Activated CD8-positive, alpha-beta memory T cell treated with anti-CD3 and anti-CD28 coated beads for 48 hours (primary cell): Measurements from ENCODE around the gene RGS14.
"Not testable (repeated sequence)": the region's sequence is repeated elsewhere in the genome, so short reads cannot be mapped to it uniquely, and the experiment has no call there.

ENCODE experiments used
- DNase-seq, 3 experiments: peaks; one replicate each; pipeline ENCODE4 v3.0.0-alpha.2; 2020; ENCODE audit warnings: low read depth in 2 of 3, low spot score in 2 of 3

RGS14 gene

GRCh38 chr5:177364159-177364962, 6.6 kb downstream of the RGS14 start:
- DNase-seq = no peak

- no peak for DNase-seq
These were observed 8.3 kb downstream of the RGS14 start for GRCh38 chr5:177365845-177366527.

GRCh38 chr5:177366528-177367322, 9.0 kb downstream of the RGS14 start:
- no peak for DNase-seq

DNA sequence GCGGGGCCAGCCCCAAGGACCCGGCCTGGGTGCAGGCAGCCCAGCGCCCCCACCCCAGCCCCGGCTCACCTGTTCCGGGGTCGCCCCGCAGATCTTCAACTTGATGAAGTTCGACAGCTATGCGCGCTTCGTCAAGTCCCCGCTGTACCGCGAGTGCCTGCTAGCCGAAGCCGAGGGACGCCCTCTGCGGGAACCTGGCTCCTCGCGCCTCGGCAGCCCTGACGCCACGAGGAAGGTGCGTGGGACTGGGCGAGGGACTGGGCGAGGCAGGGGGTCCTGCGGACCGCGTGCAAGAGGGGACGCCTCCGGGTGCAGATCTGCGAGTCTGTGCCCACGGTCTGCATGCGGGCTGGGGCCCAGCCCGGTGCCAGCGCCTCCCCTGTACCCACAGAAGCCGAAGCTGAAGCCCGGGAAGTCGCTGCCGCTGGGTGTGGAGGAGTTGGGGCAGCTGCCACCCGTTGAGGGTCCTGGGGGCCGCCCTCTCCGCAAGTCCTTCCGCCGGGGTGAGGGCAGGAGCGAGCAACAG, 9.7 kb downstream of the RGS14 start:
- DNase-seq = no peak

DNA sequence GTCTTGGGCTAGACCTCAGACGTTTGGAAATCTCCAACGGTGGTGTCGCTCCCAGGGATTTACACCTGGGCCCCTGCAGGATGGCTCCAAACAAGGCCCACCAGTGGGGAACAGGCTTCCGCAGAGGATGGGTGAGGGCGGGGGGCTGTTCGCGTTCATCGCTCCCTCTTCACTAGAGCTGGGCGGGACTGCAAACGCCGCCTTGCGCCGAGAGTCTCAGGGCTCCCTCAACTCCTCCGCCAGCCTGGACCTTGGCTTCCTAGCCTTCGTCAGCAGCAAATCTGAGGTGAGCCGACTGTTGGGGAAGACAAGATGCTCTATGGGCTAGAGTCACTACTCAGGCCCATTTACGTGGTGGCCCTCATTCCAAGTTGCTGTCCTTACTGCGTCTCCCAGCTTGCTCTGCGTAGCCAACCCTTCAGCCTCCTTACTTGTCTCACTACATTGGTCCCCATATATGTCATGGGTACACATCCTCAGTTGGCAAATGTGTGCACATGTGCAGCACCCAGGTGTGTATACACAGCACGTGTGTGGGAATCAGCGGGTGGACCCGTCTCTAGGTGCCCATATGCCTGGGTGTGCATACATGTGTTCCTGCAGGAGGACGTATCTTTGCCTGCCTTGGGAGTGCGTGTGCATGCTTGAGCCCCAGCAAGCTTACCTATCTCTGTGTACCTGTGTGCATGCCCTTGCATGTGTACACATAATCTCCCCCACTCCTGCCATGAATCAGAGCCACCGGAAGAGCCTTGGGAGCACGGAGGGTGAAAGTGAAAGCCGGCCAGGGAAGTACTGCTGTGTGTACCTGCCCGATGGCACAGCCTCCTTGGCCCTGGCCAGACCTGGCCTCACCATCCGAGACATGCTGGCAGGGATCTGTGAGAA, 10.5 kb downstream of the RGS14 start:
- no peak for DNase-seq

DNA sequence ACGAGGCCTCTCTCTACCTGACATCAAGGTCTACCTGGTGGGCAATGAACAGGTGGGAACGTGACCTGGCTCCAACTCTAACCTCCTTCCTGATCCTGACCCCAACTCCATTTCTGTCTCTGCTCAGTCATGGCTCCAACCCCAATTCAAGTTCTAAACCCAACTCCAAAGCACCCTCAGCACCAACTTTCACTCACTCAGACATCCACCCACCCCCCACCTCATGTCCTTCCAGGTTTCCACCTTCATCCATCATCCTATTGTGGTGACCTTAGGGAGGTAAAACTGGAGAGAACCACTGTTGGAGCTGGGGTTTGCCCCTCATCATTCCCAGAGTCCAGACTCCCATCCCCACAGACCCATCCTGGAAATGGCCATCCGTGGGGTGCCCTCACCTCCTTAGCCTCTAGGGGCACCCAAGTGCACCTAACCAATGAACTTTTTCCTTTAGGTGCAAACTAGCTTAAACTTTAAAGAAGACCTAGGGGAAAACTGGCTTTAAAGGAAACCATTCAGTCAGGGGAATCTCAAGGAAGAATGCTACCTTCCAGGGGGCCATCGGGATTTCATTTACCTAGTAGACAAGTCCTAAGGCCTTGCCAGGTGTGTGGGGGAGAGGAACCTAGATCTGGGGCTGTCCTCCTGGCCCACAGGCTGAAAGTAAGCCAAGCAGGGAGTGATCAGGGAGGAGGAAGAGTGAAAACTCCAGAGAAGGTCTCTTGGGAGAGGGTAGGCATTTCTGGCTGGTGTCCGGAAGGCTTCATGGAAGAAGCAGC, 11.3 kb downstream of the RGS14 start:
- DNase-seq = no peak

DNA sequence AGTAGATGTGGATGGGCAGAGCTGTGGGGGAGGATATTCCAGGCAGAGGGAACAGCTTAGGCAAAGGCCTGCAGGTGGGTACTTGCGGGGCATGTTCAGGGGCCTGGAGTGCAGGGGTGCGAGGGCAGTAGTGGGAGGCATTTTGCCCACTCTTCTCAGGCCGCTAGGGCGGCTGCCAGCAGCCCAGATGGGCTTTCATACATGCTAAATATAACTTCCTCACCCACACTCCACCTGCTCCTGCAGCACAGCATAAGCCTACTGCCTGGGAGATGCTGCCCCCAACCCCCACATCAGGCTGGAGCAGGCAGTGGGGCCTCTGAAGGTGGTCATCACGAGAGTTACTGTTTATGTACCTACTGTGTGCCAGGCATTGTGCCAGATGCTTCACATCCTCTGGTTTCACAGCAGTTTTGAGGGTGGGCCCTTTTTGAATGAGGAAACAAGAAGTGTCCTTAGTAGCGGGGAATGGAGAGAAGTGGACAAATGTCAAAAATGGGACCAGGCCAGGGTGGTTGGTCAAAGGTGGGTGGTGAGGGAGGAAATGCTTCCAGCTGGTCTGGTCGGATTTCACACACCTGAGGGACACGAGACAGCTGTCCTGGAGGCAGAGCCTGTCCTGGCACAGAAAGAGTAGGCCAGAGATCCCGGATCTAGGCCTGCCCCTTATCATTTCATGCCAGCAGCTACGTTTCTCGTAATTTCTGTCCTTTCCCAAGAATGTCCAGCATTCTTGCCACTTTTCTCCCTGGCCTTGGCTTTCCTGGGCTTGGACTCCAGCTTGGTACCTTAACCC, 12.1 kb downstream of the RGS14 start:
- DNase-seq = no peak

- no peak for DNase-seq
These were observed 12.9 kb downstream of the RGS14 start for GRCh38 chr5:177370488-177371119.

DNA sequence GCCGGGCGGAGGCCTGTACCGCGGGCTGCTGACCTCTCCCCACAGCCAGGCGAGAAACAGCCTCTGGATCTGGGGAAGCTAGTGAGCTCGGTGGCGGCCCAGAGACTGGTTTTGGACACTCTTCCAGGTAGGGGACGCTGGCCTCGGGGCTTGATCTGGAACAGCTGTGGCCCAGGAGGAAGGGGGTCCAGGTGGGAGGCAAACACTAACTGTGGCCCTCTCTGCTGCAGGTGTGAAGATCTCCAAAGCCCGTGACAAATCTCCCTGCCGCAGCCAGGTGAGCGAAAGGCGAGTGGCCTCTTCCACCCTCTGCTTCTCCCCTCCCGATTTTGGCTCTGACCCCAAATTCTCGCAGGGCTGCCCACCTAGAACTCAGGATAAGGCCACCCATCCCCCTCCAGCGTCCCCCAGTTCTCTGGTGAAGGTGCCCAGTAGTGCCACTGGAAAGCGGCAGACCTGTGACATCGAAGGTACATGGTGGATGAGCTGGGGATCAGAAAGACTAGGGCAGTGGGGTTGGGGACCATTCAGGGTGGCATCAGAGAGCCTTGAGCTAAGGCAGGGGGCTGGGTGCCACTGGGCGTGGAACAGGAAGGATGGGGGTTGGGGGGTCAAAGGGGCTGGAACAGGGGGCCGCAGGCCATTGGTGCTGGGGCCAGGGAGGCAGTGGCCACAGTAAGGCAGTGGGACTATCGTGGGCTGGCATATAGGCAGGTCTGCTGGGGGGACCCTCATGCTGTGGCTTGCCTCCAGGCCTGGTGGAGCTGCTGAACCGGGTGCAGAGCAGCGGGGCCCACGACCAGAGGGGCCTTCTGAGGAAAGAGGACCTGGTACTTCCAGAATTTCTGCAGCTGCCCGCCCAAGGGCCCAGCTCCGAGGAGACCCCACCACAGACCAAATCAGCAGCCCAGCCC, 13.7 kb downstream of the RGS14 start:
- DNase-seq = no peak

- DNase-seq = no peak
These were observed 14.5 kb downstream of the RGS14 start for GRCh38 chr5:177372034-177372896.

GRCh38 chr5:177372910-177373309, 15.2 kb downstream of the RGS14 start:
- DNase-seq = no peak

DNA sequence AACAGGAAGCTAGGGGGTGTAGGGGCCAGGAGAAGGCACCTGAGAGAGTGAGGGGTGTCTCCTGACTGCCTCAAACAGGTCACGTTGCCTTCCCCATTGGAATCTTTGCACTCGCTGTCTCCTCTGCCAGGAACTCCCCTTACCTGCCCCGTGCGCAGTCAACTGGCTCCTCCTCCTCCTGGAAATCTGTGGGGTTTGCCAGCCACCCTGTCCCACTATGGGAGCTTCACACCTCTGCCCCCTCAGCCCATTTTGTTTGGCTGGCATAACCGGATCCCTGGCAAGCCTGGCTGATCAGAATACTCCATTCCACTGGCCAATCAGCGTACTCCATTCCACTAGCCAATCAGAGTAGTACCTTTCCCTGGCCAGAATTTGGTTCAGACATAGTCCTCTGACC, 16.1 kb downstream of the RGS14 start:
- DNase-seq = no peak

DNA sequence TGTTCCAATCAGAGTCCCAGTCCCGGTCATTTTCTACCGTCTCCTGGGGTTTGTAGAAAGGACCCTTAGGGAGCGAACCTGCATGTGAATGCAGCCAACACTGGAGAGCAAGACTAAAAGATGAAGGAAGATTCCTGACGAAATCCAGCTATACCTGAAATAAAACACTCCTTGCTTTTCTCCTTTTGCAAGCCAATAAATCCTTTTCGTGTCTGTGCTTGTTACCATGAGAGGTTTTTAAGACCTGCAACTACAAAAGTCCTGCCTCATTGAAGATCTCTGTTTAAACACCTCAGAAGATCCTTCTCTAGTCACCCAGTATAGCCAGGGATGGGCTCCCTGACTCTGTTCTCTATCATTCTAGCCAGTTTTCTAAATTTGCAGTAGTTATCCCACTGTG, 16.5 kb downstream of the RGS14 start:
- DNase-seq = no peak

- DNase-seq = not testable (repeated sequence)
These were observed 17.8 kb downstream of the RGS14 start for GRCh38 chr5:177375516-177375915.

- DNase-seq = no peak
These were observed 18.4 kb downstream of the RGS14 start for GRCh38 chr5:177376107-177376506.
